Hematopoietic multipotent progenitor cell treated with erythropoietin and hydrocortisone succinate and interleukin-3 and kit ligand, for 4 days (in vitro differentiated cells): Measurements from ENCODE around the gene MS4A12.
"Not testable (repeated sequence)": the region's sequence is repeated elsewhere in the genome, so short reads cannot be mapped to it uniquely, and the experiment has no call there.

Source experiments
- DNase-seq: peaks from one replicate; pipeline ENCODE4 v3.0.0-alpha.2; 2015

The MS4A12 gene

GRCh38 chr11:60492488-60493009, at the start of gene MS4A12:
Gene MS4A12, plus strand, starts transcription at chr11:60492778. Its CDS starts 4,541 bp downstream, at chr11:60497319.
- no peak for DNase-seq

GRCh38 chr11:60447070-60447469, 45.5 kb upstream of the MS4A12 start:
- no peak for DNase-seq

- no peak for DNase-seq
These were observed 44.7 kb upstream of the MS4A12 start for GRCh38 chr11:60447846-60448245.

GRCh38 chr11:60451185-60451584, 41.4 kb upstream of the MS4A12 start:
- DNase-seq: not testable (repeated sequence)

GRCh38 chr11:60454212-60454611, 38.4 kb upstream of the MS4A12 start:
- DNase-seq: no peak

- no peak for DNase-seq
These were observed 37.0 kb upstream of the MS4A12 start, which contains the start of gene MS4A1 for GRCh38 chr11:60455531-60456042. Gene MS4A1, plus strand, starts transcription at chr11:60455847. Its CDS starts 6,528 bp downstream, at chr11:60462375.

- DNase-seq: no peak
These were observed 35.0 kb upstream of the MS4A12 start for GRCh38 chr11:60457576-60457975.

GRCh38 chr11:60459345-60459744, 33.2 kb upstream of the MS4A12 start:
- no peak for DNase-seq

- no peak for DNase-seq
These were observed 23.7 kb upstream of the MS4A12 start for GRCh38 chr11:60468829-60469228.

- DNase-seq: no peak
These were observed 22.9 kb upstream of the MS4A12 start for GRCh38 chr11:60469723-60470122.

GRCh38 chr11:60477035-60477445, 15.5 kb upstream of the MS4A12 start:
- DNase-seq: peak; percentile 34

- DNase-seq: peak; percentile 76
These were observed 10.2 kb upstream of the MS4A12 start for GRCh38 chr11:60482361-60482760.

- DNase-seq: peak; percentile 61
These were observed 6.6 kb upstream of the MS4A12 start for GRCh38 chr11:60485987-60486386.

- DNase-seq: no peak
These were observed 876 bp downstream of the MS4A12 start for GRCh38 chr11:60493454-60493853.

- DNase-seq: no peak
These were observed 5.8 kb downstream of the MS4A12 start for GRCh38 chr11:60498399-60498798.

GRCh38 chr11:60498853-60499252, 6.3 kb downstream of the MS4A12 start:
- DNase-seq: no peak

GRCh38 chr11:60500276-60500910, 7.8 kb downstream of the MS4A12 start:
- no peak for DNase-seq

GRCh38 chr11:60502221-60502775, 9.7 kb downstream of the MS4A12 start:
- no peak for DNase-seq

GRCh38 chr11:60504219-60504905, 11.8 kb downstream of the MS4A12 start:
- DNase-seq: peak; percentile 54

- DNase-seq: not testable (repeated sequence)
These were observed 17.0 kb downstream of the MS4A12 start for GRCh38 chr11:60509609-60510008.

- not testable (repeated sequence) for DNase-seq
These were observed 17.6 kb downstream of the MS4A12 start for GRCh38 chr11:60510209-60510608.

- DNase-seq: no peak
These were observed 18.8 kb downstream of the MS4A12 start for GRCh38 chr11:60511393-60511792.

- DNase-seq: no peak
These were observed 20.2 kb downstream of the MS4A12 start for GRCh38 chr11:60512651-60513225.
